HG03520 (cell line): ENCODE results near the gene MPC2.
A peak's percentile ranks its signal among the peaks of the same experiment; 100 is the strongest.

Experiments used
- ATAC-seq: cut with Tn5 transposase; IDR thresholded peaks from one replicate; pipeline ENCODE4 v1.9.1; 2021; ENCODE audit warnings: mild to moderate bottlenecking, moderate library complexity; ENCODE audit not compliant: unreplicated experiment

MPC2 gene

GRCh38 chr1:167936930-167937708 is at the start of gene MPC2:
Gene MPC2 (minus strand): TSS chr1:167937072. CDS start chr1:167935841, 1,231 bp downstream.
- ATAC-seq = peak; percentile 1

GRCh38 chr1:167984886-167985489 is 48.1 kb upstream of the MPC2 start:
- ATAC-seq = no peak

- no peak for ATAC-seq
Measured at GRCh38 chr1:167983797-167984420, 47.0 kb upstream of the MPC2 start.

GRCh38 chr1:167981933-167982332 is 45.1 kb upstream of the MPC2 start:
- no peak for ATAC-seq

- ATAC-seq = no peak
Measured at GRCh38 chr1:167977245-167977644, 40.4 kb upstream of the MPC2 start.

GRCh38 chr1:167974698-167975097 is 37.8 kb upstream of the MPC2 start:
- ATAC-seq = no peak

- no peak for ATAC-seq
Measured at GRCh38 chr1:167973832-167974231, 37.0 kb upstream of the MPC2 start.

GRCh38 chr1:167968569-167968968 is 31.7 kb upstream of the MPC2 start:
- no peak for ATAC-seq

DNA sequence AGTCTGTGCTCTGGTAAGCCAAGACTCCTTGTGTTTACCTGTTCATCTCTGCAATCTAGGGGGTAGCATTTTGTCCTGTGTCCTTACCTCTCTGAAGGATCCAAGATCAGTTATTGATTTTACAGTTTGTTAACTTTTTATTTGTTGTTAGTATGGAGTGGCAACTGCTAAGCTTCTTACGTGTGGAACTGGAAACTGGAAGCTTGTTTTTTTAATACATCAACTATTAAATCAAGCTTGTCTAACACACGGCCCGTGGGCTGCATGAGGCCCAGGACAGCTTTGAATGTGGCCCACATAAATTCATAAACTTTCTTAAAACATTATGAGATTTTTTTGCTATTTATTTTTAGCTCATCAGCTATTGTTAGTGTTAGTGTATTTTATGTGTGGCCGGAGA is 29.2 kb upstream of the MPC2 start:
- no peak for ATAC-seq

GRCh38 chr1:167964646-167965045 is 27.8 kb upstream of the MPC2 start:
- ATAC-seq = no peak

GRCh38 chr1:167957710-167958109 is 20.8 kb upstream of the MPC2 start:
- no peak for ATAC-seq

DNA sequence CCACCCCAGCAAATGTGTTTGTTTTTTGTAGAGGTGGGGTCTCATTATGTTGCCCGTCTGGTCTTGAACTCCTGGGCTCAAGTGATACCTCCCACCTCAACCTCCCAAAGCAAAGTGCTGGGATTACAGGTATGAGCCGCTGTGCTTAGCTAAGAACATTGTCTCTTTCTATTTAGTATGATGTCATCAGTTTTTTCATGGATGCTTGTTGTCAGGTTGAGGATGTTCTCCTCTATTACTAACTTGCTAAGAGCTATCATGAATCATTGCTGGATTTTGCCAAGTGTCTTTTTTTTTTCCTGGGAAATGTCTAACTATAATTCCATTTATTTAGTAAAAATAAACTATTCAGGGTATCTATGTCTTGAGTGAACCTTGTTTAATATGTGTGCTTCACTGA is 19.0 kb upstream of the MPC2 start:
- ATAC-seq = no peak

GRCh38 chr1:167950569-167950968 is 13.7 kb upstream of the MPC2 start:
- ATAC-seq = no peak

- no peak for ATAC-seq
Measured at GRCh38 chr1:167949785-167950184, 12.9 kb upstream of the MPC2 start.

DNA sequence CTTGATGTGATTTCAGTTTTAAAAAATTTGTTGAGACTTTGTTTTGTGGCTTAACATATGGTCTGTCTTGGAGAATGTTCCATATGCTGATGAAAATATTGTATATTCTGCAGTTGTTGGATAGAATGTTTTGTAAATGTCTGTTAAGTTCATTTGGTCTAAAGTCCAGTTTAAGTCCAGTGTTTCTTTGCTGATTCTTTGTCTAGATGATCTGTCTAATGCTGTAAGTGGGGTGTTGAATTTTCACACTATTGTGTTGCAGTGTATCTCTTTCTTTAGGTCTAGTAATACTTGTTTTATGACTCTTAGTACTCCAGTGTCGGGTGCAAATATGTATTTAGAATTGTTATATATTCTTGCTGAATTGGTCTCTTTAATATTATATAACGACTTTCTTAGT is 10.9 kb upstream of the MPC2 start:
- ATAC-seq = no peak

DNA sequence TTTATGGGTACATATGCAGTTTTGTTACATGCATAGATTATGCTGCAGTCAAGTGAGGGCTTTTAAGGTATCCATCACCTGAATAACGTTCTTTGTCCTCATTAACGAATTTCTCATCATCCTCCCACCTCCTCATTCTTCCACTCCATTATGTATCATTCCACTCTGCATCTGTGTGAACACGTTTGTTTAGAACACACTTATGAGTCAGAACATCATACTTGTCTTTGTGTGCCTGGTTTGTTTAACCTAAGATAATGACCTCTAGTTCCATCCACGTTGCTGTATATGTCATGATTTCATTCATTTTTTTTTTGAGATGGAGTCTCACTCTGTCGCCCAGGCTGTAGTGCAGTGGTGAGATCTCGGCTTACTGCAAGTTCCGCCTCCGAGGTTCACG is 6.7 kb upstream of the MPC2 start:
- no peak for ATAC-seq

DNA sequence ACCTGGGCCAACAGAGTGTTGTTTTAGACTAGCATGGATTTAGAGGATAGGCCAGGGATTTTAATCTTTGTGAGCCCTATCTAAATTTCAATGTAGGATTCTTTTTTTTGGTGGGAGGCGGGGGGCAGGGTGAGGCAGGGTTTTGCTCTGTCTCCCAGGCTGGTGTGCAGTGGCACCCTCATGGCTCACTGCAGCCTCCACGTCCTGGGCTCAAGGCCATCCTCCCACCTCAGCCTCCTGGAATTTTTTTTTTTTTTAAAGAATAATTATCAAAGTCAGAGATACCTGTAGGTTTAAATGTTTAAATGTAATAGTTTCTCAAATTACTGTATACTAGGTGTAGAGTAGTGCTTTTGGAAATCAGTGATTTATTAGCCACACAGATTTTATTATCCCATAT is 3.4 kb upstream of the MPC2 start:
- ATAC-seq = no peak

DNA sequence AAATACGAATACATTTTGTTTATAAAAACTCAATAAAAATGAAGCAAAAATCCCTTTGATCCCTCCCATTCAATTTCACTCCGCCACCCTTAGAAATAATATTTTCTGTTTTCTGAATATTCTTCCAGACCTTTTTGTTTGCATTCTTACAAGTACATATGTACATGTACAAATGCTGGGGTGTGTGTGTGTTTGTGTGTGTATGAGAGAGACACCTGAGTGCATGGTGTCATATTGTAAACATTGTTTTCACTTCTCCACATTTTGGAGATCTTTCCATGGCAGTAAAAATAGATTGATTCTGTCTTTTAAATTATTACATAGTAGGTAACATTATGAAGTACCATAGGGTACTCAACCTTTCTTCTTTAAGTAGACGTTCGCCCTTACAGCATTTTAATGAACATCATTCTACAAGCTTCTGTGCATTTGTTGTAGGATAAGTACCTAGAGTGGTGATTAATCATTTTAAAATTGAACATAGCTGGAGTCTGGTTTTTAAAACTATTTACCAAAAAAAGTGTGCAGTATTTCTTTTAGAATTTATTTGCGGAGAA is 1.3 kb upstream of the MPC2 start:
- no peak for ATAC-seq

- ATAC-seq = no peak
Measured at GRCh38 chr1:167937709-167938010, 788 bp upstream of the MPC2 start.

DNA sequence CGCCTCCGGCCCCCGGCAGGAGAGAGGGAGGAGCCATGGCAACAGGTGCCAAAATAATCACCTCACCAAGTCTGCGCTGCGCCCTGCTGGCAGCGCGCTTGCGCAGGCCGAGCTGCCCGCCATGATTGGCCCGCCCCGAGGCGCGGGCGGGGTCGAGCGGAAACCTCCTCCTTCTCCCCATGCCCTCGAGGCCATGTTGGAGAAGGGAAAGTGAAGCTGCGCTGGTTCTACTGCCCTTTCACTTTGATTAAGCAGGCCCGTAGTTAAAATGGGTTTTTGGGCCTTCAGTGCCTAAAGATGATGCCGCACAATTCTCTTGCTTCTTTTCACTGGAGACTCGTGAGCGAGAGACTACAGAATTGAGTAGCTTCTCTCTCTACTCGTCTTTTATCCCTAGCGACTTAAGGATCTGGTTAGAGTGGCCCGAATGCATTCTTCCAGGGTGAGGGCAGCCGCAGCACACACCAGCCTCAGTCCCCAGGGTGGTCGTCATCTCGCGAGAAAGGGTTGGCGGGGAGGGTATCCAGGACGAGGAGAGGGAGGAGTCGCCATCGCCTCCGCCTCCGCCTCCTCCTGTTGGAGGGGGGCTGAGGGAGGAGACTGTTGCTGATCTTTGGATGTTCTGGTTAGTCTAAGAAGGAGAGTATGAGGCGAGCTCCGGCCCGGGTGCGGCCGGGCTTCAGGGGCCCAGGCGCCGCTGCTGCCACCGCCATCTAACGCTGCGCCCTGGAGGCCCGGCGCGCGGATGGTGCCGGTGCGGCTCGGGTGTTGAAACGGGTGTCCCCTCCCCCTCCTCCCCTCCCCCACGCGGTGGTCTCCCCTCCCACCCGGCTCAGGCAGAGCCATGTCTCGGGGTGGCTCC is 573 bp downstream of the MPC2 start, which contains the start of gene DCAF6:
Gene DCAF6, plus strand, starts transcription at position 616 of the 862 bp plus-strand sequence. Its CDS starts 229 bp downstream, at position 845.
- ATAC-seq = peak; percentile 76
